HG03432 (cell line): ENCODE measurements around the gene CROCC.
"Not testable (repeated sequence)": the region's sequence is repeated elsewhere in the genome, so short reads cannot be mapped to it uniquely, and the experiment has no call there.

Experiments used
- ATAC-seq: cut with Tn5 transposase; IDR thresholded peaks from one replicate; pipeline ENCODE4 v1.9.1; 2021; ENCODE audit warnings: mild to moderate bottlenecking, moderate library complexity; ENCODE audit not compliant: unreplicated experiment

Gene CROCC

GRCh38 chr1:16964169-16964568 is 42.4 kb downstream of the CROCC start:
- not testable (repeated sequence) for ATAC-seq

GRCh38 chr1:16965486-16966067 is 43.8 kb downstream of the CROCC start:
- ATAC-seq: no peak

- no peak for ATAC-seq
Measured at GRCh38 chr1:16966282-16966681, 44.6 kb downstream of the CROCC start.

DNA sequence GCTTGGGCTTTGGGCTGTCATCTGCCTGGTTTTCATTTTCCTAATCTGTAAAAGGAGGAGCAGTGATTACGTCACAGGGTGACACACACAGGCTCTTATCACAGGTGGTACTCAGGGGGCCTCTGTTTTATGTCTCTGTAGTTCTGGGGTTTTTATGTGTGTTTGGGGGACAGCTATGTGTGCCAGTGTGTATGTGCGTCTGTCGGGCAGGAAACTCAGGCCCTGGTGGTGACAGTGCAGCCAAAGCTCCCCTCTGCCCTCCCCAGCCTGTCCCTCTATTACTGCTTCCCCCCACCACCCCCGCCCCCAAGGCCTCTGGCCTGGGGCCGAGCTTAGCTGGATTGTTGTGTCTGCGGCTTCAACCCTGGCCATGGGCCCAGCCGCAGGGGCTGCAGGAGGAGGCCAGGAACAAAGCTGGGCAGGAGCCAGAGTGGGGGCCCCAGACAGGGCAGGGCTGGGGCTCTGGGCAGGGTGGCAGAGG is 45.4 kb downstream of the CROCC start:
- ATAC-seq: no peak

- no peak for ATAC-seq
Measured at GRCh38 chr1:16967962-16968361, 46.2 kb downstream of the CROCC start.

GRCh38 chr1:16968372-16968771 is 46.6 kb downstream of the CROCC start:
- ATAC-seq: no peak

DNA sequence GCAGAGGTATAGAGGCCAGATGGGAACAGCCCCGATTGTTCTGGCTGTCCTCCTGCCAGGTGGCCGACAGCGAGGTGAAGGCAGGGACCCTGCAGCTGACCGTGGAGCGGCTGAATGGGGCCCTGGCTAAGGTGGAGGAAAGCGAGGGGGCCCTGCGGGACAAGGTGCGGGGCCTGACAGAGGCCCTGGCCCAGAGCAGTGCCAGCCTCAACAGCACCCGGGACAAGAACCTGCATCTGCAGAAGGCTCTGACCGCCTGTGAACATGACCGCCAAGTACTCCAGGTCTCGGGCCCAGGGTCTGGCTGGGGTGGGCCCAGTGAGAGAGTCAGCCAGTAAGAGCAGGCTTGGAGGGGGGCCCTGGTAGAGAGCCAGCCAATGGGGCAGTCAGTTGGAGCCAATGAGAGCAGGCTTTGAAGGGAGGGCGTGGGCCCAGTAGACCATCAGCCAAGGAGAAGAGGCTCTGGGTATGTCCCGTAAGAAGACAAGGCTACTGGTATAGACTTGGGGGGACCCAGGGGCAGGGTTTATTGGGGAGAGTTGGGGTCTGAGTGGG is 47.4 kb downstream of the CROCC start:
- no peak for ATAC-seq

DNA sequence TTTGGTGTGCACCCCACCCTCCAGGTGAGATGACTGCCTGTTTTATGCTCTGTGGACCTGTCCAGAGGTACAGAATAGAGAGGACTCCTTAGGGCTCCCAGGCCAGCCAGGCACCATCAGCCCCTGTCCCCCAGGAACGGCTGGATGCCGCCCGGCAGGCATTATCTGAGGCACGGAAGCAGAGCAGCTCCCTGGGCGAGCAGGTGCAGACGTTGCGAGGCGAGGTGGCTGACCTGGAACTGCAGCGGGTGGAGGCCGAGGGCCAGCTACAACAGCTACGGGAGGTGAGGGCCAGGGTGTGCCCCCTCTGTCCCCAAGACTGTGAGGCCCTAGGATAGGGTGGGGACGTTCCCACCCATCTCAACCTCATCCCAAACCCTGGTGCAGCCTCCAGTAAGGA is 47.9 kb downstream of the CROCC start:
- no peak for ATAC-seq

DNA sequence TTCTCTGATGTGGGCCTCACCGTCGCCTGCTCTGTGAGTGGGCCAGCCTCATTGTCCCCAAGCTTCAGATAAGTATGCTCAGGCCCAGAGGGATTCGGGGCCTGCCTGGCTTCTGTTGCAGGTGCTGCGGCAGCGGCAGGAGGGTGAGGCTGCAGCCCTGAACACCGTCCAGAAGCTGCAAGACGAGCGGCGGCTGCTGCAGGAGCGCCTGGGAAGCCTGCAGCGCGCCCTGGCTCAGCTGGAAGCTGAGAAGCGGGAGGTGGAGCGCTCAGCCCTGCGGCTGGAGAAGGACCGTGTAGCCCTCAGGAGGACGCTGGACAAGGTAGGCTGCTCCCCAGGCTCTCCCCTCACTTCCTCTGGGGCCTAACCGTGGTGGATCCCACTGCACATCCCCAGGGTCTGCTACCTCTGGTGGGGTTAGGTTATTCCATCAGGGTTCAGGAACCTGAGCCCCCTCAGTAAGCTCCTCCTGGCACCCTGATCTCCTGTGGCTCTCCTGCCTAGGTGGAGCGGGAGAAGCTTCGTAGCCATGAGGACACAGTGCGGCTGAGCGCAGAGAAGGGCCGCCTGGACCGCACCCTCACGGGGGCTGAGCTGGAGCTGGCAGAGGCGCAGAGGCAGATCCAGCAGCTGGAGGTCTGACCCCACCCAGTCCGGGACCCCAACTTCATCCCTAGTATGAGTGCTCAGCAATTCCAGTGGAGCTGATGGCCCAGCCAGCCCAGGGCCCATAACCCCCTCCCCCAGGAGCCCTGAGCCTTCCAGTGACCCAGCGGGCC is 48.6 kb downstream of the CROCC start:
- ATAC-seq: no peak

GRCh38 chr1:16971341-16972188 is 49.8 kb downstream of the CROCC start:
- no peak for ATAC-seq

DNA sequence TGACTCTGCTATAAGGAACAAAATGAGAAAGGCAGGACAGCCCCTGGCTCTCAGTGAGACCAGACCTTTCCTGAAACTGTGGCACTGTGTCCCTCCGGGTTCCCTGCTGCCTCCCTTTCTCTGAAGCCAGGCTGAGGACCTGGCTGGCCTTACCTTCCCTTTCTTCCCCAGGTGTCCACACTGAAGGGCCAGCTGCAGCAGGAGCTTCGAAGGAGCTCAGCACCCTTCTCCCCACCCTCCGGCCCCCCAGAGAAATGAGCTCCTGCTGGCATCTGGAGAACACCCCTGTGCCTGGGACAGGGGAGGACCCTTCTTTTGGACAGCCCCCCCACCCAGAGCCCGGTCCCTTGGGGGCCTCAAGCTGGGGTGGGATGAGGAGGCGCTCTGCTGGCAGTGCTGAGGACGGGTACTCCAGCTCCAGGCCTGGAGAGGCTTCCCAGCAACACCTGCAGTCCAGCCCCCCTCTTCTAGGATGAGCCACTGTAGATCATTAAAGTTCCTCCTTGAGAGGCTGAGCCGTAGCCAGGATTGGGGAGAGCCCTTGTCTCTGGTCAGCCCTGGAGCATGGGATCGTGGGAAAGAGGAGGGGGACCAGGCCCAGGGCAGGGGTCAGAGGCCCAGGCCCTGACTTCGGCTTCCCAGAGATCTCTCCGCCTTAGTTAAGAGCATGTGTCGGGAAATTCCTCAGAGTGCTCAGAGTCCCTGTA is 50.6 kb downstream of the CROCC start:
- ATAC-seq: no peak

GRCh38 chr1:16973215-16973614 is 51.5 kb downstream of the CROCC start:
- no peak for ATAC-seq

DNA sequence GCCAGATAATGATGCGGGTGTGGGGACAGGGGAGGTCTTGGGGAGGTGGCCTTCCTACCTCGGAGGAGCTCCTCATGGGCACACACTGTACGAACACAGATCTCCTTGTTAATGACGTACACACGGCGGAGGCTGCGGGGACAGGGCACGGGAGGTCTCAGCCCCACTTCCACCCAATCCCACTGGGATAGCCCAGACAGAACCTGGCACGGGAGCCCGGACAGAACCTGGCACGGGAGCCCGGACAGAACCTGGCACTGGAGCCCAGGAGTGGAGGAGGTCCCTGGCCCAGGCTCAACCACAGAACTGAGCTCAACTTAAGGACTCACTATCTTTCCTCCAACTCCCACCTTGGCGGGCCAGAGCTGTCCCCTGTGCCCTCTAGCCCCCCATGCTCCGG is 53.5 kb downstream of the CROCC start:
- ATAC-seq: no peak

GRCh38 chr1:16975838-16976237 is 54.1 kb downstream of the CROCC start:
- no peak for ATAC-seq

DNA sequence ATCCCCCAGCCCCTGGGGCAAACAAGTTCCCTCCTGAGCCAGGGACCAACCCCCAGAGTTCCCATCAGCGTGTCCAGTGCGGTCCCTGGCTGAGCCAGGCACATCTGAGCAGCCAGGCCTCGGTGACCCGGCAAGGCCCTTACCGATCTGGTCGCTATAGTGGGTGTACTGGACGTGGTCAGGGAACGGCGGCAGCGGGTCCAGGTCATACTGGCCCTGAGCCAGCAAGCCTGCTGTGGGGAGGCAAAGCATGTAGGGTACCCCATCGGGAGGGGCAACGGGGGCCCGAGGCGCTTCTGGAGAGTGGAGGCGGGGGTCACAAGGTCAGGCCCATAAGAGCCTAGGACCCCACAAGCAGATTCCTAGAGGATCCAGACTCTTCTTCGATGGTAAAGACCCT is 55.2 kb downstream of the CROCC start:
- ATAC-seq: no peak

DNA sequence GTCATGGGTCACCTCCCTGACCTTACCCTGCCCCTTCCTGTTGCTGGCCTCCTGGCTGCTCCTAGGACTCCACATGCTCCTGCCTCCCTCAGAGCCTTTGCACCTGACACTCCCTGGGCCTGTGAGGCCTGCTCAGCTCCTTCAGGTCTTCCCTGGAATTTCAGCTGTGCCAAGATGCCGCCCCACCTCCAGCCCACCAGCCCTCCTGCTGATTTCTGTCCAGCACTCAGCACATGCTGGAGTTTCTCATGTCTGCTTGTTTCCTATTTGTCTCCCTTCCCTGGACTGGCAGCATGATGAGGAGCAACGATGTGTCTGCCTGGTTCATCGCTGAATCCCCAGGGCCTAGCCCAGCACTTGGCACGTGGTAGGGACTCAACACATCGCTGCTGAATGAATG is 55.6 kb downstream of the CROCC start:
- ATAC-seq: no peak

- ATAC-seq: no peak
Measured at GRCh38 chr1:16978139-16978538, 56.4 kb downstream of the CROCC start.

DNA sequence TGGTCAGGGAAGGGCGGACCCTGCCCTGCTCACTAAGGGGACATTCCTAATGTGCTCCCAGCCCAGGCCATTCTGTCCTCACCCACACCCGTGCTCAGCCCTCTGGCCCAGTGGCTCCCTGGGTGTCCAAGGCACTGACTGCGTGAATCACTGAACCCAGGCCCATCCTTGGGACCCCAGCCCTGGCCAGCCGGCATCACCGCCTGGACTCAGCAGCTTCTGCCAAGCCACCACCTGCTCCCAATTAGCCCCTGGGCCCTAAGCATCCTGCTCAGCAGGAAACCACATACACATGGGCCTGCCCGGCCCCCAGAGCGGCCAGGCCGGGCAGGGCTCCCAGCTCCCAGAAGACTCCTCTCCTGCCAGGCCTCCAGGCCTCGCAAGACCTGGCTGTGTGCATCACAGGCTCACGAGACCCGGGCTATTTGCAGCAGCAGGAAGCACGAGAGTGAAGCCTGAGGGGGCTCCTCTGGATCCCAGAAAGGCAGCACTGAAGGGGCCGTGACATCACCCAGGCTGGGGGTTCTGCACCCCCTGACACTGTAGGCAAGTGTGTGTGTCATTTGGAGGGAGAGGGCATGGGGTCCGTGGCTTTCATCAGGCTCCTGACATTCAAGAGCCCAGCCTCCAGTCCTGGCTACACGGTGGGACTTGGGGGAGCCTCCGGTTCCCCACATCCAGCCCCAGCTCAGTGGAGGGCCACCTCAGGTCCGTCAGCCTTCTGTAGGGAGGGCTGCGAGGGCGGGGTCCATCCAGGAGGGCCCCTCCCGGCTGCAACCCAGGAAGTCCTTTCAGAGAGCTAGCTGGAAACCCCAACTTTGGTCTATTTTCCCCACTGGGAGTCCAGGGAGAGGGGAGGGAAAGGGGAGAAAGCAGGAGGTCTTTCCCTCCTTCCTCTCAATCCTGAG is 57.1 kb downstream of the CROCC start:
- ATAC-seq: no peak

GRCh38 chr1:16979475-16980327 is 58.0 kb downstream of the CROCC start:
- ATAC-seq: no peak
